GM21825 (cell line): ENCODE measurements around the gene TTC34.
"Not testable (repeated sequence)": the region's sequence is repeated elsewhere in the genome, so short reads cannot be mapped to it uniquely, and the experiment has no call there.

Source experiments
- ATAC-seq: cut with Tn5 transposase; IDR thresholded peaks from one replicate; pipeline ENCODE4 v1.9.1; 2021; ENCODE audit warnings: mild to moderate bottlenecking, moderate library complexity; ENCODE audit not compliant: unreplicated experiment

The TTC34 gene

GRCh38 chr1:2630498-2631135 lies 170.9 kb downstream of the TTC34 start:
- no peak for ATAC-seq

GRCh38 chr1:2629627-2630497 lies 171.6 kb downstream of the TTC34 start:
- no peak for ATAC-seq

- no peak for ATAC-seq
Measured at GRCh38 chr1:2628933-2629626, 172.4 kb downstream of the TTC34 start.

- no peak for ATAC-seq
Measured at GRCh38 chr1:2628191-2628932, 173.1 kb downstream of the TTC34 start.

GRCh38 chr1:2627746-2628145 lies 173.7 kb downstream of the TTC34 start:
- no peak for ATAC-seq

- ATAC-seq: not testable (repeated sequence)
Measured at GRCh38 chr1:2625748-2626147, 175.7 kb downstream of the TTC34 start.

- no peak for ATAC-seq
Measured at GRCh38 chr1:2625311-2625710, 176.2 kb downstream of the TTC34 start.

- no peak for ATAC-seq
Measured at GRCh38 chr1:2624735-2625300, 176.7 kb downstream of the TTC34 start.

- ATAC-seq: no peak
Measured at GRCh38 chr1:2623571-2624337, 177.7 kb downstream of the TTC34 start.

- ATAC-seq: no peak
Measured at GRCh38 chr1:2617971-2618470, 183.5 kb downstream of the TTC34 start.

GRCh38 chr1:2614145-2614544 lies 187.3 kb downstream of the TTC34 start:
- ATAC-seq: no peak

- no peak for ATAC-seq
Measured at GRCh38 chr1:2612591-2613365, 188.7 kb downstream of the TTC34 start.

GRCh38 chr1:2611621-2612437 lies 189.7 kb downstream of the TTC34 start:
- no peak for ATAC-seq

- no peak for ATAC-seq
Measured at GRCh38 chr1:2611031-2611501, 190.4 kb downstream of the TTC34 start.

GRCh38 chr1:2610036-2610959 lies 191.2 kb downstream of the TTC34 start:
- no peak for ATAC-seq

- no peak for ATAC-seq
Measured at GRCh38 chr1:2609319-2610035, 192.0 kb downstream of the TTC34 start.
